Endometrial microvascular endothelial cells (primary cell): ENCODE measurements around the gene TRHDE. TPM values are rescaled to one million over a fixed set of nuclear protein-coding genes. Genes with fewer than 3 reads are reported as not detected.

ENCODE experiments used
- in situ Hi-C: cut with HindIII; loops from 2 replicates; pipeline ENCODE4 v1.10.0; 2017; ENCODE audit warnings: low sequenced_read_pairs, low pct_unique_long_range_greater_than_20kb; ENCODE audit errors: inconsistent ontology term
- total RNA-seq: library from RNA; depleted of rRNA; stranded (reverse); fragments of >200 nt; gene quantifications from one replicate; pipeline ENCODE4 v1.2.3, GENCODE V29; 2015; ENCODE audit errors: inconsistent ontology term

Gene TRHDE
- total RNA-seq, 1 donor from 2014 or later, result 0.28 TPM

GRCh38 chr12:72369423-72369959 is 97.3 kb downstream of the TRHDE start:
- in situ Hi-C loops, result no loop called here

DNA sequence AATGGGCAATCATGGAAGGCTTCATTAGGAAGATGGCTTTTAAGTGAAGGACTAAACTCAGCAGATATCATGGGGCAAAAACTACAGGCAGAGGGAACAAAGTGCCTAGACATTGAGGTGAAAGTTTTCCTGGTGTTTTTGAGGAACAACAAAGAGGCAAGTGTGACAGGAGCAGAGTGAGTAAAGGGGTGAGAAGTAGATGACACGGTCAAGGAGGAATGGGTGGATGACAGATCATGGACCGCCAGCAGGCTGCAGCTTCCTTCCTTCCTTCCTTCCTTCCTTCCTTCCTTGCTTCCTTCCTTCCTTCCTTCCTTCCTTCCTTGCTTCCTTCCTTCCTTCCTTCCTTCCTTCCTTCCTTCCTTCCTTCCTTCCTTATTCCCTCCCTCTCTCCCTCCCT is 108.3 kb downstream of the TRHDE start:
- in situ Hi-C loops, result no loop called here

DNA sequence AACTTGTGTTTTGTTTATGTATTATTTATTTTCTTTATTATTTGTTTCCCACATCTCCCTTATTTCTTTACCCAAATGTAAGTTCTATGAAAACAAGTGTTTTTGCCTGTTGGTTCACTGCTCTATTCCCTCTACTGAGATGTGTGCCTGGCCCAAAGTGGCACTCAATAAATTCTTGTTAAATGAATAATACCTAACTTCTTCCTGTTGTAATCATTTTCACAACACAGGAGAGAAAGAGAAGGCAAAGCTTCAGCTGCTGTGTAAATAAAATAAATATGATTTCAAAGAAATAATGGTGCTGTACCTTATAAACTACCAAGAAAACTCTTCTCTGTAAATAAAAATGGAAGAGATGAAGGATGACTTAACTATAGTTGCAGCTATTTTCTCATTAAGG is 116.2 kb downstream of the TRHDE start:
- in situ Hi-C loops, result no loop called here

- in situ Hi-C loops, result no loop called here
These were observed 118.0 kb downstream of the TRHDE start for GRCh38 chr12:72390146-72390545.

GRCh38 chr12:72406111-72406510 is 133.9 kb downstream of the TRHDE start:
- in situ Hi-C loops, result no loop called here

- in situ Hi-C loops, result no loop called here
These were observed 160.0 kb downstream of the TRHDE start for GRCh38 chr12:72432037-72432604.

GRCh38 chr12:72433298-72433697 is 161.1 kb downstream of the TRHDE start:
- in situ Hi-C loops, result no loop called here

- in situ Hi-C loops, result no loop called here
These were observed 162.8 kb downstream of the TRHDE start for GRCh38 chr12:72434999-72435398.

DNA sequence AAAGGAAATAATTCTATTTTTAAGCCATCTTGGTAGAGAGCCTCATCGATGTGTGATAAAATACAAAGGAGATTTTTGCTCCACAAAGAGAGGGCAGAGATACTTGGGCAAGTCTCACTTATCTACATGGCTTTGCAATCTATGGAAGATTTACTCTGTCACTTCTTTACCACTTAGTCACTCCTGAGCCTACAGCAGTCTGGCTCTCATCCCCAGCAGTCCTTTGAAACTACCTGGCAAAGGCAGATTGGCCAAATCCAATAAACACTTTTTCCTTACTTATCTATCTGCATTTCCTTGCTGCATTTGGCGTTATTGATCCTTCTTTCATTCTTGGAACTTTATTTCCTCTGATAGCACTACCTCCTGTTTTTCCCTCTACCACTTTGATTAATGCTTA is 170.0 kb downstream of the TRHDE start:
- in situ Hi-C loops, result no loop called here

DNA sequence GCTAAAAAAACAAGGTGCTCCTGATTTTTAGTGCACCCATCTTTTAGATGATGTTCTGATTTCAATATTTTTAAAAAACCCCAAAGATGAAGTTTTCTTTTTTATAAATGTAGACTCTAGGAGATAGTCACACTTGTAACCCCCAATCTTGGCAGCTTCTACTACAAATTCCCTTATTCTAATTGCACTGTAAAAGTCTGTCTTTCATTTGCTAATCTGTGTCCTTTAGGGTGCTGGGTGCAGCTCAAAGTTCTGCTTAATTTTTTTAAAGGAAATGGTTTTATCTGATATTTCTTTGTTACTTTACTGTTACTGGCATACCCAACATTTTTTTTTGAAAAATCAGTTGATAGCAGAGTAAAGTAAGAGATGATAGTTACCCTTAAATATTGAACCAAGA is 172.0 kb downstream of the TRHDE start:
- in situ Hi-C loops, result no loop called here

GRCh38 chr12:72444566-72444965 is 172.4 kb downstream of the TRHDE start:
- in situ Hi-C loops, result no loop called here

DNA sequence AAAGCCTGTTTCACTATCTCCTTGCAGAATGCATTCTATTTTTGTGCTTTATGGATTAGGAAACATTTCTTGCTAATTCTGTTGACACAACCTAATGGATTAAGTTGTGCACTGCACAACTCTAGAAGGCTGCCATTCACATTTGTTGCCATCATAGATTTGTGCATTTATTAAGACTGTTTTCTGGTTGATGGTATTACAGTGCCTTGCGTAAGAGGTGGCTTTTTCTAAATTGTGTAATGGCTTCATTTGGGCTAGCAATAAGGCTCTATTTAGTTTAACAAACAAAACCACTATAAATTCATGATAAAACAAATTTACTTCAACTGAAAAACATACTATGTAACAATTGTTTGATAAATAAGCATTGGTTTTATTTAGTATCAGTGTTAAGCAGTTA is 175.9 kb downstream of the TRHDE start:
- in situ Hi-C loops, result no loop called here

DNA sequence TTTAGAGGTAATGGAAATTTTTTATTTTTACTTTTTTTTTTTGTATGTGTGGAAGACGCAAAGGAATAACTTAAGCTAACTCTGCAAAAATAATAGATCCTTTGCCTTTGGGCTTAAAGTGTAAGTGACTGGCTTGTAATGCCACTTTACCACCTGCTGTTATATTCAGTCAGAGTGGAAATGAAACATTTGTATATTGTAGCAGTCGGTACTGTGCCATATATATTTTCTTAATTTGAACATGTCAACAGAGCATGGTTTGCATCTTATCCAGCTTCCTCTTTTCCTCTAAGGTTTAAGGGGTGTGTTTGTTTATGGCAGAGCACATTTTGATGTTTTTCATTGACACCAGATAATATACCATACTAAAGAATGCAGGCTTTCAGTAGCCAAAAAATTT is 176.6 kb downstream of the TRHDE start:
- in situ Hi-C loops, result no loop called here

DNA sequence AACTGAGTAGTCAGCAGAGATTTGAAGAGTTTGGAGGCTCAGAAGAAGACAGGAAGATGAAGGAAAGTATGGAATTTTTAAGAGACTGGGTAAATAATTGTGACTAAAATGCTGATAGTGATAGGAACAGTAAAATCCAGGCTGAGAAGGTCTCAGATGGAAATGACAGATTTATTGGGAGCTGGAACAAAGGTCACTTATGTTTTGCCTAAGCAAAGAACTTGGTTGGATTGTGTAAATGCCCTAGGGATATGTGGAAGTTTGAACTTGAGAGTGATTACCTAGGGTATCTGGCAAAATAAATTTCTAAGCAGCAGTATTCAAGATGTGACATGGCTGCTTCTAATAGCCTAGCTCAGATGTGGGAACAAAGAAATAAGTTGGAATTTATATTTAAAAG is 180.9 kb downstream of the TRHDE start:
- in situ Hi-C loops, result no loop called here

GRCh38 chr12:72453550-72453949 is 181.4 kb downstream of the TRHDE start:
- in situ Hi-C loops, result no loop called here

DNA sequence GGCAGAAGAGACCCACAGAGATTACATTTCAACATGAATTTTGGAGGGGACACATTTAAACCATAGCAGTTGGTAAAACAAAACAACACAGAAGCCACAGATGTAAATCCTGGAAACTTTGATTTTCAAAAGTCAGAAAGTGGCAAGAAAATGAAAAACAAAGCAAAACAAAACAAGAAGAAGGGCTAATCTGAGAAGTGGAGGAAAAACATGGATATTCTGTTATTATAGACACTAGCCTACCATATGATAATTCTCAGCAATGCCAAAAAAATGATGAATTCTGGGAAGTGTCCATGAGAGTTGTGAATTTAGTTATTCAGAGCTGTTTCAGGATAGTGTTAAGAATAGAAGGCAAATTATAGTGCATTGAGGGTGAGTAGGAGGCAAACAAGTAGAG is 192.3 kb downstream of the TRHDE start:
- in situ Hi-C loops, result no loop called here

GRCh38 chr12:72465155-72465554 is 193.0 kb downstream of the TRHDE start:
- in situ Hi-C loops, result no loop called here

DNA sequence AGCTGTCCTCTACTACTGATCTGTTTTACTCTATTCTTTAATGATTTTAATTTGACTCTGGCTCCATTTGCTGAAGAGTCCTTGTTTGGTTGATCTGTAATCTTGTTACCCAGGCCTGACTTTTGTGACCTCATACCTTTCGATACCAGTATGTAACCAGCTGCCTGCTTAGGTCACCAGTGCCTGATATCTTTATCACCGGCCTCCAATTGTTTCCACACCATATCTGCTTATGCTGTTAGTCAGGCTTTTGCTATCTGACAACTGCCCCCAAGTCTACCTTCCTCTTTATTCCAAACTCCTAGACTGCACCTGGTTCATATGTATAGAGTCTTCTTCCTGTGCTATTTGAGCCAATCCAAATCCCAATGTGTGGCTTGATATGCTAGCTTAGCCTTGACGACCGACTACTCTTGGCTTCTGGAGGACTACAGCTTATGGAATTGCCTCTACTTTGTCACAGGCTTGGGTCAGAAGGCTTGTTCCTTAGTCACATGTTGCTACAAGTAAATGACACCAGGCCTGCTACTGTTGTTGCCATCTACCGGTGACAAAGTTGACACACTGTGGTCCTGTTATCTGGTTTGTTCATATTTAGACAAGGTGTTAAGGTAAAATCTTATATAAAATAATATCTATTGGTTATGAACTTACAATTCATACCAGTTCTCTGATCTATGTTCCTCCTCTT is 193.9 kb downstream of the TRHDE start:
- in situ Hi-C loops, result no loop called here

DNA sequence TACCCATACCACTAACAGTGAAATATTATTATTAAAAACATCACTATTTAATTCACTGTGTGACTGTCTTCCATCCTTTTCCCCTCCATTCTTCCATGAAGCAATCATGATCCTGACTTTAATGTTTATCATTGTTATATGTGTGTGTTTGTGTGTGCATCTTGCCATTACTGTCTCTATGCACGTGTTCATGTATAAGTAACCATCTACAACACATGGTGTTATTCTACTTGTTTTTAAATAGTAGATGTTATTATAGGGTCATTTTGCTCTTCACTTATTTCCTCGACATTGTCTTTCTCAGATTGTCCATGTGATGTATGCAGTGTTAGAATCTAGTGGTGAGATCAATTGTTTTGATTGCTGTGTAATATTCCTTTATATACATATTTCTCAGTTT is 195.8 kb downstream of the TRHDE start:
- in situ Hi-C loops, result no loop called here

GRCh38 chr12:72468505-72468904 is 196.3 kb downstream of the TRHDE start:
- in situ Hi-C loops, result no loop called here

GRCh38 chr12:72471806-72472205 is 199.6 kb downstream of the TRHDE start:
- in situ Hi-C loops, result no loop called here
